ENCODE measurements around the gene UTP14C.
"Not testable (repeated sequence)": the region's sequence is repeated elsewhere in the genome, so short reads cannot be mapped to it uniquely, and the experiment has no call there.

UTP14C gene

GRCh38 chr13:51981355-51981754 lies 43.1 kb upstream of the UTP14C start:
- no peak overlapping the region for H3K4me3 ChIP-seq (ENCODE audit: low read length)

DNA sequence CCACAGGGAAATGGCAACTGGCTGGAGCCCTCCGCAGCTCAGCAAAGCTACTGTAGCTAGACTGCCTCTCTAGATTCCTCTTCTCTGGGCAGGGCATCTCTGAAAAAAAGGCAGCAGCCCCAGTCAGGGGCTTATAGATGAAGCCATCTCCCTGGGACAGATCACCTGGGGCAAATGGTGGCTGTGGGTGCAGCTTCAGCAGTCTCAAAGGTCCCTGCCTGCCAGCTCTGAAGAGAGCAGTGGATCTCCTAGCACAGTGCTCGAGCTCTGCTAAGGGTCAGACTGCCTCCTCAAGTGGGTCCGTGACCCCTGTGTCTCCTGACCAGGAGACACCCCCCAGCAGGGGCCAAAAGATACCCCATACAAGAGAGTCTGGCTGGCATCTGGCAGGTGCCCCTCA lies 41.2 kb upstream of the UTP14C start:
- not testable (repeated sequence) for DNase-seq (ENCODE audit: low read depth); H3K4me3 ChIP-seq (ENCODE audit: low read length)

More at GRCh38 chr13:51981355-51981754, 43.1 kb upstream of the UTP14C start:
- no peak for DNase-seq (ENCODE audit: low read depth)
- TF ChIP-seq CTCF (conservative IDR thresholded peaks at IDR 0.05; ENCODE audit: low read length), result no peak

GRCh38 chr13:51984904-51985303 lies 39.6 kb upstream of the UTP14C start:
- not testable (repeated sequence) for H3K4me3 ChIP-seq (ENCODE audit: low read length); DNase-seq (ENCODE audit: low read depth)

DNA sequence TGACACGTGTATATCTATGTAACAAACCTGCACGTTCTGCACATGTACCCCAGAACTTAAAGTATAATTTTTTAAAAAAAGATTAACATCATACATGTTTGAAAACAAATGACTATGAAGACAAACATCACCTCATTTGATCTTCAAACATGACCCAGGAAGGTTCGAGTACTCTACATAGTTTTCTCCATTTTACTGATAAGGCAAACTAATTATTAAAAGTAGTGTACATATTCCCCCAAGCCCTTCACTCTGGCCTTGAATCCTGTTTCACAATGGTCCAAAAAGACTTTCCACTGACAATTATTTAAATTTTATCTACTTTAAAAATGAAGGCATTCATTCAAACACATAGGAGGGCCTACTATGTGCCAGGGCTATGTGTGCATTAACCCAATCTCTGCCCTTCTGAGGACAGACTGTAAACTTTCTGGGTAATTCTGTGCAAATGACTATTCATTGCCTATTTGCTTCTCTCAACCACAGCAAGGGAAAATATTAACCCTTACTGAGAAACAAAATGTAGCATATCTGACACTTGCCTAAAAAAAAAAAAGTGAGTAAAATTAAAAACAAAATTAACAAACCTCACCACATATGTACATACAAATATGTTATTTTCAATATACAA lies 35.4 kb upstream of the UTP14C start:
- H3K4me3 ChIP-seq (ENCODE audit: low read length), result no peak overlapping the region
- no peak for TF ChIP-seq CTCF (conservative IDR thresholded peaks at IDR 0.05; ENCODE audit: low read length)
- no peak for DNase-seq (ENCODE audit: low read depth)

DNA sequence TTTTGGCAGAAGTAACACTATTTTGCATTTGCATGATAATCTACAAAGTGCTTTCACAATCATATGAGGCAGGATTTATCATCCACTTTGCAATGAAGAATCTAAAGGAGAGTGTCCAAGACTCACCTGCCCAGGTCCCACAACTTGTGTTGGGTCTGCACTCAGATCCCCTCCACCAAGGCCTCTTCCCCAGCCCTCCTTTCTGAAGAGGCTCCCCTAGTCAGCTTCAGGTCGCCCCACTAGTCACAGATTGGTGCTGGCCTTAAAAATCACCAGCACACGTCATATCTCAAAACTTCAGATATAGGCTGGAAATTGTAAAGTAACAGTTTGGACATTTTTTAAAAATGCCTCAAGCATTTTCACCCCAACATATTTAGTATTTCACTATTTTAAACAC lies 30.8 kb upstream of the UTP14C start:
- TF ChIP-seq CTCF (conservative IDR thresholded peaks at IDR 0.05; ENCODE audit: low read length), result no peak
- no peak overlapping the region for H3K4me3 ChIP-seq (ENCODE audit: low read length)
- DNase-seq (ENCODE audit: low read depth), result no peak

DNA sequence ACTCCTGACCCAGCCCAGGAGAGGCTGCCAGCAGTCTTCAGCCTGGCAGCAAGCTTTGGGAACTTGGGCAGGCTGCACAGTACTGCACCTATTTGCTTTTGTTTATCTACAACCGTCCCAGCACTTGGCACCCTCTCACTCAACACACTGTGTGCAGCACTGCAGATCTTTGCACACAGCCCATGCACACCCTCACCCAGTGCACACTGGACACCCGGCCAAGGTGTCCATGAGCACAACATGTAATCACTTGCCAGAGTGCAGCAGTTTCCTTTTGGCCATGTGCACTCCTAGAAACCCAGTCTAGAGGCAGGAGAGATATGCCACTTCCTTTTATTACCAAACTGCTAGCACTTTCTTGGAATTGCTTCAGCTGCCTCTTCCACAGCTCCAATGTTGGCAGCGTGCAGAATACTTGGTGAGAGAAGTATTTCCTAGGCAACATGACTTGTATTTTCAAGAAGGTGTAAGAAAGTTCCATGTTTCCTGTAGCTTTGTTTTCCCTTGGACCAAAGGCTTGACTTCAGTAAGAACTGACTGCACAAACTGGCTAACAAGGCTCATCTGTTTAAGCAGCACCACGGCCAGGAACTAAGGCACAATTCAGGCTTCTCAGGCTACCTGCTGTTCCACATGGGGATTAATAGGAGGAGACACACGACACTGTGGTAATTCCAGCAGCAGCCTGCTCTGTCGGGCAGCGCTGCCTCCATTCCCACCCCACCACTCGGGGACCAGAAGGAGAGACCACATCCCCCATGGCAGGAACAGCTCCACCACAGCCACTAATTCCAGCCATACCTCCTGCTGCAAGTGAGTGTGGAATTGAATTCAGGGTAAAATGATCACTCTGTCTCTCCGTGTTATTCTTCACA lies 28.6 kb upstream of the UTP14C start:
- DNase-seq (ENCODE audit: low read depth), result peak; percentile 39
- no peak for TF ChIP-seq CTCF (conservative IDR thresholded peaks at IDR 0.05; ENCODE audit: low read length)

GRCh38 chr13:51996641-51997040 lies 27.9 kb upstream of the UTP14C start:
- no peak for TF ChIP-seq CTCF (conservative IDR thresholded peaks at IDR 0.05; ENCODE audit: low read length)
- no peak for DNase-seq (ENCODE audit: low read depth)
- H3K4me3 ChIP-seq (ENCODE audit: low read length), result no peak overlapping the region

More for the DNA sequence above, 28.6 kb upstream of the UTP14C start:
- no peak overlapping the region for H3K4me3 ChIP-seq (ENCODE audit: low read length)

GRCh38 chr13:51997186-51997585 lies 27.3 kb upstream of the UTP14C start:
- H3K4me3 ChIP-seq (ENCODE audit: low read length), result no peak overlapping the region
- TF ChIP-seq CTCF (conservative IDR thresholded peaks at IDR 0.05; ENCODE audit: low read length), result no peak
- DNase-seq (ENCODE audit: low read depth), result no peak

Data from AG10803 (cell line).